Right hindlimb (tissue), 1 donor: ENCODE measurements around the gene MORC2.

Source experiments
- DNase-seq: peaks from one replicate; pipeline ENCODE4 v3.0.0-alpha.2; 2018

Gene MORC2

GRCh38 chr22:30918761-30919160, 49.8 kb downstream of the MORC2 start:
- no peak for DNase-seq

GRCh38 chr22:30910358-30910757, 58.2 kb downstream of the MORC2 start:
- DNase-seq, result no peak

- no peak for DNase-seq
Observed at GRCh38 chr22:30909306-30909705, 59.3 kb downstream of the MORC2 start.

DNA sequence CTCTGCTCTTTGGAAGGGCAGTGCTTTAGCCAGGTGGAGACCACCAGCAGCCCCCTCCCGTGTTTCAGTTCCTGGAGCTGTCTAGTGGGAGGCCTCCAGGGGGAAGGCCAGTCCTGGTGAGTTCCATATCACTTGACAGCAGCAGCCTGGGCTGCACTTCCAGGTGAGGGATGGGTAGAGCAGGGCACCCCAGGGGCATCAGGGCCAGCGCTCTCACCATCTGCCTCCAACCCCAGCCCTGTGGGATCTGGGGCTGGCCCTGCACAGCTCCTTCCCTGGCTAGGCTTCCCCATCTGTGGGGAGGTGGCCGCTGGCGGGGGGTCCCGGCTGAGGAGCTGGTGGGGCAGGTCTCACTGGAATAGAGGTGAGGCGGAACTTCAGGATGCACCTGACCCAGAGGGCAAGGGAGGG, 60.5 kb downstream of the MORC2 start:
- DNase-seq, result no peak

DNA sequence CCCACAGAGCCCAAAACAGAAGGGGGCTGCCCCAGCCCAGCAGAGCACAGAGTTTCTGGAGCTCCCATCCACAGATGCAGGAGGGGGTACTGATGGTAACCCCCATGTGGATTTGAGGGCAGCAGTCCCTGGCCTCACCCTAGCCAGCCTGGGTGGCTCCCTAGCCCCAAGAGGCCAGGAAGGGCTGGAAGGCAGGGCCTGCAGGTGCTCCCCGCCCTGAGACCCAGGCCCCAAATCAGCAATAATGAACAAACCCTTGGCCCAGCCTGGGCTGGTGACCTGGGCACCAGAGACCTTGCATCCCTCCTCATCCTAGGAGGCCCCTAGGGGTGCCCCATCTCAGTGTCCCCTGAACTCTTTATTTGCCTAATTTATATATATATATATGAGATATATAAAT, 61.6 kb downstream of the MORC2 start:
- DNase-seq, result no peak

DNA sequence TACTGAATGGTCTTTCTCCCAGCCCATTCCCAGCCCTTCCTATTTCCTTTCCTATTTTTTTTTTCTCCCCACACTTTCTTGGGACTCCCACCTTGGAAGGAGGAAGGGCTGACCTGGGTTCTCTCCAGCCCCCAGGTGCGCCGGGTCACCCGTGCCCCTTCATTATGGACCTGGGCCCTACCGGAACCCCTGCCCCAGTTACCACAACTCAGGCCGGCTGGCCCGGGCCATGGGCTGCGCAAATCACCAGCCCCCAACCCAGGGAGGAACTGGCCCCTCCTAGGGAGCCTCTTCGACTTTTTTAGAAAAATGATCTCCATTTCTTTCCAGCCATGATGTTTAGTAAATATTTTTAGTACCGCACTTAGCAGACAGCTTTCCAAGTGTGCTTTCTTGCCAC, 62.2 kb downstream of the MORC2 start:
- no peak for DNase-seq

DNA sequence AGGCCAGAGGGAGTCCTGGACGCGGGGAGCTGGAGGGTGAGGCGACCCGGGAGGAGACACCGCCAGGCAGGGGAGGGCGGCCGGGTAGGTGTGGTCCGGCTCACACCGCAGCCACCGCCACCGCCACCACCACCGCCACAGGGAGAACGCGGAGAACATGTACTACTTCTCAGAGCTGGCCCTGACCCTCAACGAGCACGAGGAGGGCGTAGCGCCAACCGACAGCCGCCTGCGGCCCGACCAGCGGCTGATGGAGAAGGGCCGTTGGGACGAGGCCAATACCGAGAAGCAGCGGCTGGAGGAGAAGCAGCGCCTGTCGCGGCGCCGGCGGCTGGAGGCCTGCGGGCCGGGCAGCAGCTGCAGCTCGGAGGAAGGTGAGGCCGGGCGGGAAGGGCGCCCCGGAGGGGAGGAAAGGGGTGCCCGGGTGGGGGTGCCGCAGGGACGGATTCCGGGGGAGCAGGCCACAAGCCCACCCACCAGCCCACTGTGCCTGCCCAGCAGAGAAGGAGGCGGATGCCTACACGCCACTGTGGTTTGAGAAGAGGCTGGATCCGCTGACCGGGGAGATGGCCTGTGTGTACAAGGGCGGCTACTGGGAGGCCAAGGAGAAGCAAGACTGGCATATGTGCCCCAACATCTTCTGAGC, 62.8 kb downstream of the MORC2 start:
- DNase-seq, result no peak

- DNase-seq, result no peak
Observed at GRCh38 chr22:30903876-30904460, 64.6 kb downstream of the MORC2 start.

- DNase-seq, result no peak
Observed at GRCh38 chr22:30902496-30903357, 65.8 kb downstream of the MORC2 start.

GRCh38 chr22:30894371-30894740, 74.2 kb downstream of the MORC2 start:
- DNase-seq, result no peak

DNA sequence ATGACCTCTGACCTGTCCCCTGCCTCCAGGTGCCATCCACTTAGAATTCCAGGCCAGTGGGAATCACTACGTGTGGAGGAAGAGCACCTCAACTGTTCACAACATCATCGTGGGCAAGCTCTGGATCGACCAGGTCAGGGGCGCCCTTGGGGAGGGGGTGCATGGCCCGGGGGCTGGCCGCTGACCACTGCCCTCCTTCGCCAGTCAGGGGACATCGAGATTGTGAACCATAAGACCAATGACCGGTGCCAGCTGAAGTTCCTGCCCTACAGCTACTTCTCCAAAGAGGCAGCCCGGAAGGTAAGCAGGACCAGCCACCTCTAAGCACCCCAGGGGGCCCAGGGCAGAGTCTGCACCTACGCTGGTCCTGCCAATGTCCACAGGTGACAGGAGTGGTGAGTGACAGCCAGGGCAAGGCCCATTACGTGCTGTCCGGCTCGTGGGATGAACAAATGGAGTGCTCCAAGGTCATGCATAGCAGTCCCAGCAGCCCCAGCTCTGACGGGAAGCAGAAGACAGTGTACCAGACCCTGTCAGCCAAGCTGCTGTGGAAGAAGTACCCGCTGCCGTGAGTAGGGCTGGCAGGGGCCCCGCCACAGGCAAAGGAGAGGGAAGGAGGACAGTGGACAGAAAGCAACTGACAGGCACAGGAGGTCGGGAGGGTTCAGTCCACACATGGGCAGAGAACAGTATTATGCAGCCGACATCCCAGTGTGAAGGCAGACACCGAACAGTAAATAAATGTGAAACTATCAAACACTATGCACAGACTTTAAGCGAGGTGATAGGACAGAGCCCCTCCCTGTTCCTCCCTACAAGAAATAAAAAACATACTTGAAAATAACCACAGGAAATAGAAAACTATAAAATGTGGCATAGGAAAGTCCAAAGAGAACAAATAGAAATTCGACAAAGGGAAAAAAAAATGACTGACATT, 74.9 kb downstream of the MORC2 start:
- no peak for DNase-seq

- DNase-seq, result no peak
Observed at GRCh38 chr22:30892731-30893221, 75.8 kb downstream of the MORC2 start.

DNA sequence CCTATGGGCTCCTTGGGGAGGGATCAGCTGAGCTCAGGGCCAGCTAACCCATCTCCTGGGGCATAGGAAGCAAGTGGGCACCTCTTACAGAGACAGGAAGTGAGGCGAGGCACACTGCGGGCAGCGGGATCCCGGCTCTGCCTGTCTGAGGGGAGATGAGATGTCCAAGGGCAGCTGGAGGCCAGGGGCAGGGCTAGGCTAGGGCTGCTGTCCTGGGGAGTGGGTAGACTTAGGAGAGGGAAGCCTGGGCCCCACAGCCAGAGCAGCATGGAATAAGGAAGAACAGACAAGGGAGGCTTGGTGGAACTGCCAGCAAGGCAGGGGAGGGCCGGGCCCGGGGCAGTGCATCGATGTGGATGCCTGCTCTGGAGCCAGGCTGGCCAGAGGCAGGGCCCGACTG, 76.3 kb downstream of the MORC2 start:
- DNase-seq, result no peak

- no peak for DNase-seq
Observed at GRCh38 chr22:30891781-30892180, 76.8 kb downstream of the MORC2 start.

- DNase-seq, result no peak
Observed at GRCh38 chr22:30891443-30891755, 77.2 kb downstream of the MORC2 start.

DNA sequence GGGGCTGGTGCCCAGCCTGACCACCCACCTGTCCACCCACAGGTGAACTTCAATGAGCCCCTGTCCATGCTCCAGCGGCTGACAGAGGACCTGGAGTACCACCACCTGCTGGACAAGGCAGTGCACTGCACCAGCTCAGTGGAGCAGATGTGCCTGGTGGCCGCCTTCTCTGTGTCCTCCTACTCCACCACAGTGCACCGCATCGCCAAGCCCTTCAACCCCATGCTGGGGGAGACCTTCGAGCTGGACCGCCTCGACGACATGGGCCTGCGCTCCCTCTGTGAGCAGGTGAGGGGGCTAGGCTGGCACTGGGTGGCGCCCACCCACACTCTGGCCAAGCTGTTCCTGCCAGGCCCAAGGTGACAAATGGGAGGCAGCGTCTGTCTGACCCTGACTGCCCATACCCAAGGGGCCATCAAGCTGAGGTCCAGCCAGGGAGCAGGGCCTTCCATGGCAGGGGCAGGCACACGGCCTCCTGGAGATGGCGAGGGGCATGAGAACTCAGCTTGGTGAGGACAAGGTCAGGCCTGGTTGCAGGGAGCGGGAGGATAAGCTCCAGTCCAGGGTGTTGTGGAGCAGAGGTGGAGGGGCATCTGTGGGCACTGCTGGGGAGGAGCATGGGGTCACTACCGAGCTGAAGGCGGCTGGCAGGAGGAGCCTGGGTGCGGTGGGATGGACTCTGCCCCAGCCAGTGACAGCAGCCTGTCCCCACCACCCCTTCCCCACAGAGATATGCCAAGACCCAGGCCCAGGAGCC, 77.7 kb downstream of the MORC2 start:
- no peak for DNase-seq

DNA sequence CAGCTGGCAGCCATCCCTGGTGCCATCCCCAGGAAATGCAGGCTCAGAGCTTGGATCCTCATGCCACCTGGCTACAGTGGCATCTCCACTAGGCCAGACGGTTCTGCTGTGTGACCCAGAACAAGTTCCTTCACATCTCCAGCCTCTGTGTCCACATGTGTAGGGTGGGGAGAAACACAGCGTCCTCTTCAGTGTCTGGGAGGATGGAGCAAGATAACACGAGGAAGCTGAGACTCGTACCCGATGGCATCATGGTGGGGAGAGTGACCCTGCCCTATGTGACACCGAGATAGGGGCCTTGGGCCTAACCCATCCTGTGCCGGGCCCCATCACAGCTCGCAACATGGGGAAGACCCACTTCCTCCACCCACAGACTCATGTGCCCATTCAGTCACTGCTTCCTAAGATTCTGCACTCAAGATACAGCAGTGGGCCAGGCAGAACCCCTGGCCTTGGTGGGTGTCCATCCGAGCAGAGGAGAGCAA, 78.5 kb downstream of the MORC2 start:
- DNase-seq, result no peak

GRCh38 chr22:30889268-30889995, 79.1 kb downstream of the MORC2 start:
- DNase-seq, result no peak

GRCh38 chr22:30887861-30888260, 80.7 kb downstream of the MORC2 start:
- no peak for DNase-seq

DNA sequence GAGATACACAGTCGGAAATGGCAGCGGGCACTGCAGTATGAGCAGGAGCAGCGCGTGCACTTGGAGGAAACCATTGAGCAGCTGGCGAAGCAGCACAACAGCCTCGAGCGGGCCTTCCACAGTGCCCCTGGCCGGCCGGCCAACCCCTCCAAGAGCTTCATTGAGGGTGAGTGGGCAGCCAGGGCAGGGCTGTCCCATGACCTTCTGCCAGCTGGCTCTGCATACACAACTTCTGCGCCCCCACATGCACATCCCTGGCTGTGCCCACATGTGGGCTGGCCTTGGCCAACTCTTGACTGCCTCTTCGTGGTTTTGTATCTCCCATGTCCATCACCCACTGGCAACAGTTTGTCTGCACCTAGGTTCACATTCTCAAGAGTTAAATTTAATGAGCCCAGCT, 81.1 kb downstream of the MORC2 start:
- no peak for DNase-seq

DNA sequence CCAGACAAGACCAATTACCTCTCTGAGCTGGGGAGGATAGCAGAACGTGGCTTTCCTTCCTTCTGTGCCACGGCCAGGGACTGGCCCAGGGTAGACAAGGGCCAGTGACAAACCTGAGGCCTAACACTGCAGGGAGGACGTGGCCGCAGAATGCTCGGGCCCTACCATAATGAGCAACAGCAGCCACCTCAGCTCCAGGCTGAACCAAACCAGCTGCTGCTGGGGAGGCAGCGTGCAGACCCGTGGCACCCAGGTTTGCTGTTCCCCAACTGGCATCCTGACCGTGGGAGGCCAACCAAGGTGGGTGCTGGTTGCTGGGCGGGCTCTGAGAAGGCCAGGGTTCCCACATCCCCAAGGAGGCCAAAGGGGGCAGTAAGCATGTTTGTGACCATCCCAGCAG, 83.0 kb downstream of the MORC2 start:
- no peak for DNase-seq
